Motor neuron (in vitro differentiated cells): ENCODE results near the gene PCDHB12. TPM values are rescaled to one million over a fixed set of nuclear protein-coding genes. Genes with fewer than 3 reads are reported as not detected.
"Not testable (repeated sequence)": the region's sequence is repeated elsewhere in the genome, so short reads cannot be mapped to it uniquely, and the experiment has no call there.

Experiments used
- ATAC-seq, 8 experiments: fragments of 200-7000 bp; cut with Tn5 transposase; replicated peaks in 6 of 8; 2 replicates each; pipeline ENCODE4 v1.8.0; 2021; ENCODE audit warnings: mild to moderate bottlenecking in 8 of 8, moderate library complexity in 8 of 8
- H3K27ac ChIP-seq, 2 donors: fragments of 250-450 bp; sonication (Bioruptor Pico); 2 replicates each; pipeline ENCODE4 v1.9.0; 2021; ENCODE audit warnings: antibody characterized with exemption in 2 of 2, mild to moderate bottlenecking in 2 of 2, moderate library complexity in 1 of 2
- H3K4me1 ChIP-seq, 2 donors: fragments of 250-450 bp; sonication (Bioruptor Pico); replicated peaks in 1 of 2; 2 replicates each; pipeline ENCODE4 v1.6.1; 2021; ENCODE audit warnings: antibody characterized with exemption in 2 of 2, mild to moderate bottlenecking in 2 of 2, moderate library complexity in 1 of 2
- H3K4me3 ChIP-seq, 5 donors: fragments of 250-450 bp; sonication (Bioruptor Pico); 2 replicates each; pipeline ENCODE4 v1.9.0; 2021; ENCODE audit warnings: antibody characterized with exemption in 5 of 5, mild to moderate bottlenecking in 5 of 5, moderate library complexity in 4 of 5
- WGBS, 10 experiments: fragments of 450-650 bp; shearing (Covaris generic); methylation state at CpG; one replicate each; pipeline ENCODE4 v1.0.0; 2022; 5-methylcytosine and 5-hydroxymethylcytosine counted together
- in situ Hi-C, 9 experiments: fragments of 400-800 bp; cut with MboI; loops; one replicate each; pipeline ENCODE4 v1.15.0; 2021; ENCODE audit warnings: low sequenced_read_pairs in 9 of 9, low pct_unique_long_range_greater_than_20kb in 2 of 9; ENCODE audit not compliant: unreplicated experiment in 9 of 9
- total RNA-seq, 8 experiments: library from RNA; unstranded; fragments of 300-600 nt; gene quantifications; 2 replicates each; pipeline versions ENCODE4 v1.2.3 to v1.2.4, GENCODE V29; 2022

PCDHB12 gene
- total RNA-seq, 8 experiments from 2014 or later, result 0.31 to 8.9 (median 2.9) TPM

DNA sequence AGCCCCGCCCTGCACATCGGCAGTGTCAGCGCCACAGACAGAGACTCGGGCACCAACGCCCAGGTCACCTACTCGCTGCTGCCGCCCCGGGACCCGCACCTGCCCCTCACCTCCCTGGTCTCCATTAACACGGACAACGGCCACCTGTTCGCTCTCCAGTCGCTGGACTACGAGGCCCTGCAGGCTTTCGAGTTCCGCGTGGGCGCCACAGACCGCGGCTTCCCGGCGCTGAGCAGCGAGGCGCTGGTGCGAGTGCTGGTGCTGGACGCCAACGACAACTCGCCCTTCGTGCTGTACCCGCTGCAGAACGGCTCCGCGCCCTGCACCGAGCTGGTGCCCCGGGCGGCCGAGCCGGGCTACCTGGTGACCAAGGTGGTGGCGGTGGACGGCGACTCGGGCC, 38.5 kb downstream of the PCDHB12 start:
- WGBS, 10 experiments, result no CpG with 5 or more reads among the region's 42 CpGs

DNA sequence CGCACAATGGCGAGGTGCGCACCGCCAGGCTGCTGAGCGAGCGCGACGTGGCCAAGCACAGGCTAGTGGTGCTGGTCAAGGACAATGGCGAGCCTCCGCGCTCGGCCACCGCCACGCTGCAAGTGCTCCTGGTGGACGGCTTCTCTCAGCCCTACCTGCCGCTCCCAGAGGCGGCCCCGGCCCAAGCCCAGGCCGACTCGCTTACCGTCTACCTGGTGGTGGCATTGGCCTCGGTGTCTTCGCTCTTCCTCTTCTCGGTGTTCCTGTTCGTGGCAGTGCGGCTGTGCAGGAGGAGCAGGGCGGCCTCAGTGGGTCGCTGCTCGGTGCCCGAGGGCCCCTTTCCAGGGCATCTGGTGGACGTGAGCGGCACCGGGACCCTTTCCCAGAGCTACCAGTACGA, 38.9 kb downstream of the PCDHB12 start:
- H3K4me1 ChIP-seq, H3K4me3 ChIP-seq, in situ Hi-C loops, ATAC-seq, H3K27ac ChIP-seq: not testable (repeated sequence)
- 0 to 100% (median 71%) methylated on average over 1 to 13 of the region's 34 CpGs; no CpG with 5 or more reads in 3 of the 10 experiments for WGBS, 10 experiments

More for the DNA sequence above, 38.5 kb downstream of the PCDHB12 start:
- in situ Hi-C loops, ATAC-seq, H3K27ac ChIP-seq, H3K4me1 ChIP-seq, H3K4me3 ChIP-seq: not testable (repeated sequence)

DNA sequence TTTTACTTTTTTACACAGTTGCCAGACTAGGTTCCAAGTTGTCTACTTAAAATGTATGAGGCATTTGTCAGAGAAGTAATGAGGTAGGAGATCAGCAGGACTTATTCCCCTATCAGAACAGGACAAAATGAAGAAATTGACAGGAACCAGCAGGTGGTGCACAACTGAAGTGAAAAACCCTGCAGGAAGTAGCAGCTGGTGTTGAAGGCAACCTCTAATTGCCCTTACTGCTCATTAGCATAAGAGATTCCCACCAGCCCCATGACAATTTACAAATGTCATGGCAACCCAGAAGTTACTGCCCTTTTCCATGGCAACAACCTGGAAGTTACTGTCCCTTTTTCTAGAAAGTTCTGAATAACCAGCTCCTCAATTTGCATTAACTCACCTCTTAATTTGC, 42.1 kb downstream of the PCDHB12 start:
- no peak for ATAC-seq
- in situ Hi-C loops, result loop anchor here in 1 of 9 experiments (25.0 kb wide), 1 partner anchor 88 kb away; the partner anchor contains the start of genes PCDHB6 and PCDHB7
- H3K4me3 ChIP-seq, result no peak overlapping the region
- H3K27ac ChIP-seq, result no peak overlapping the region
- H3K4me1 ChIP-seq, result no peaks in the 10 kb centered on the region

DNA sequence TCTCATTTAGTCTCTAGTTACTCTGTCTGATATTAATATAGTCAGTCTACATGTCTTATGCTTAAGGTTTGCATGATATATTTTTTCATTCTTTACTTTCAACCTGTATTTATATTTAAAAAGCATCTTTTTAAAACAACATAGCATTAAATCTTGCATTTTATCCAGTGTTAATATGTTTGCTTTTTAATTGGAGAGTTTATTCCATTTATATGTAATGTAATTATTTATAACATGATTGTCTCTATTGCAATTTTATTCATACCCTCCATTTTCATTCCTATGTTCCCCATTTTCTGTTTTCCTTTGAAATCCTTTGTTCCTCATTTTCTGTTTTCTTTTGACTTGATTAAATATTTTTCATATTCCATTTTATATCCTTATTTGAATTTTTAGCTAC, 49.9 kb downstream of the PCDHB12 start:
- in situ Hi-C loops, result loop anchor here in 1 of 9 experiments (25.0 kb wide), 1 partner anchor 96 kb away; the partner anchor contains the start of genes PCDHB6 and PCDHB7
- Histone ChIP-seq H3K27ac (no peak overlapping the region), H3K4me3 (no peak overlapping the region), H3K4me1 (no peaks in the 10 kb centered on the region)
- ATAC-seq, result no peak

DNA sequence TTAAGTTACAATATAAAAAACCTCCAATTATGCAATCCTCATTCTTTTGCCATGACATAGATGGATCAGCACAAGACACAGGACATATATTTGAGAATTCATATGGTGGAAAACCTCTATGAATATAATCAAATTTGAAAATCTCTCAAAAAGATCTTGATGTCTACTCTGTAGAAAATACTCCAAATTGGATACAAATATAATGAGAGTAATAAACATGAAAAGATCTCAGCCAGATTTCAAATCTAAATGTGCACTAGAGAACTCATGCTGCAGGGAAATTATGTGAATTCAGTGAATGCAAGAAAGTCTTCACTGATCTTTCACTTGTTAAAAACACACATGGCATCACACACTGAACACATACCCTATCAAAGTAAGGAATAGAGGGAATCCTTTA, 50.4 kb downstream of the PCDHB12 start:
- Histone ChIP-seq H3K4me1 (no peaks in the 10 kb centered on the region), H3K27ac (no peak overlapping the region), H3K4me3 (no peak overlapping the region)
- in situ Hi-C loops, result loop anchor here in 1 of 9 experiments (25.0 kb wide), 1 partner anchor 97 kb away; the partner anchor contains the start of genes PCDHB6 and PCDHB7
- no peak for ATAC-seq

DNA sequence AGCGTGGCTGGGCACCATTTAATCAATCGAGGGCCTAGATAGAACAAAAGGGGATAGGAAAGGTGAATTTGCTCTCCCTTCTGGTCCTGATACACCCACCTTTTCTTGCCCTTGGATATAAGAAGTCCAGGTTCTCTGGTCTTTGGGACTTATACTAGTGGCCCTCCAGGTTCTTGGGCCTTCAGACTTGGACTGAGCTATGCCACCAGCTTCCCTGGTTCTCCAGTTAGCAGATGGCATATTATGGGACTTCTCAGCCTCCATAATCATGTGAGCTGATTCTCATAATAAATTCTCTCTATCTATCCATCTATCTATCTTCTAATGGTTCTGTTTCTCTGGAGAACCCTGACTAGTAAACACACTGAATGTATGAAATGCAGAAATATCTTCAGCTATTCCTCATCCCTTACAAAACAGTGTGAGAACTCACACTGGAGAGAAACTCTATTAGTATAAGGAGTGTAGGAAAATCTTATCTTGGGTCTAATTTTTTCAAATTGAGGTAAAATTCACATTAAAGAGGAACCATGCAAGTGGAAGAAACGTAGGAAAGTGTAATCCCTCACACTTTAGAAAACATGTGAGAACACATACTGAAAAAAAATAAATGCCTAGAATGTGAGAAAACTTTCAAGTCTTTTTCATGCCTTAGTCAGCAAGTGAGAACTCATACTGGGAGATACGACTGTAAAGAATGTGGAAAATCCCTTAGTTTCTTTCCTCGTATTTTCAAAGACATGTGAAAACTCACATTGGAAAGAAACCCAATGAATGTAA, 52.1 kb downstream of the PCDHB12 start:
- Histone ChIP-seq H3K4me1 (no peaks in the 10 kb centered on the region), H3K4me3 (no peak overlapping the region), H3K27ac (no peak overlapping the region)
- 21 to 69% (median 48%) methylated on average over 1 to 5 of the region's 5 CpGs for WGBS, 10 experiments
- in situ Hi-C loops, result loop anchor here in 1 of 9 experiments (25.0 kb wide), 1 partner anchor 98 kb away; the partner anchor contains the start of genes PCDHB6 and PCDHB7
- ATAC-seq, result no peak

DNA sequence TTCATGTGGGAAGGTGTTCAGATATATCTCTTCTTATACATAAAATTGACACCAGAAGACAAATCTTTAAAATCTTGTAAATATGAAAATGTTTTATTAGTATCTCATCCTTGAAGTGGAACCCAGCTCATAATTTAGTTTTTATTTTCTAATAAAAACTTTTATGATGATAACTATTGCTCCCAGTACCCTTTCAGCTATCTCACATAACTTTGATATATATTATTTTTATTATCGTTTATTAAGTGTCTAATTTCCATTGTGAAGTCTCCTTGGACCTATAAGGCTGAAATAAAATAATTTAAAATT, 52.7 kb downstream of the PCDHB12 start:
- no peak for ATAC-seq
- Histone ChIP-seq H3K27ac (no peak overlapping the region), H3K4me1 (no peaks in the 10 kb centered on the region), H3K4me3 (no peak overlapping the region)
- 10 to 100% (median 34%) methylated on average over 1 of the region's 1 CpG; no CpG with 5 or more reads in 2 of the 10 experiments for WGBS, 10 experiments
- in situ Hi-C loops, result loop anchor here in 1 of 9 experiments (25.0 kb wide), 1 partner anchor 99 kb away; the partner anchor contains the start of genes PCDHB6 and PCDHB7

Other genes with a start within 250 kb of the PCDHB12 start
- 10 to 100 TPM in 1 of 8 experiments, 1 to 10 TPM in 5, under 1 TPM in 2; 0.10 to 24.4 (median 4.8) TPM for gene PCDHAC2, start 242.2 kb upstream of the PCDHB12 start, total RNA-seq
- gene PCDHB1, start 157.3 kb upstream of the PCDHB12 start, total RNA-seq, result under 1 TPM in 7 of 8 experiments, not detected in 1; 0.04 to 0.43 (median 0.11) TPM
- gene PCDHB2, start 114.1 kb upstream of the PCDHB12 start, total RNA-seq, result 10 to 100 TPM in 5 of 8 experiments, 1 to 10 TPM in 2, under 1 TPM in 1; 0.36 to 45.7 (median 10.3) TPM
- 1 to 10 TPM in 7 of 8 experiments, not detected in 1; 1.6 to 7.6 (median 2.8) TPM for gene PCDHB3, start 108.2 kb upstream of the PCDHB12 start, total RNA-seq
- gene PCDHB4, start 86.9 kb upstream of the PCDHB12 start, total RNA-seq, result 1 to 10 TPM in 4 of 8 experiments, under 1 TPM in 4; 0.20 to 2.0 (median 1.2) TPM
- 10 to 100 TPM in 3 of 8 experiments, 1 to 10 TPM in 1, under 1 TPM in 3, not detected in 1; 0.27 to 51.6 (median 8.5) TPM for gene PCDHB5, start 73.5 kb upstream of the PCDHB12 start, total RNA-seq
- gene PCDHB6, start 58.7 kb upstream of the PCDHB12 start, total RNA-seq, result 1 to 10 TPM in 4 of 8 experiments, under 1 TPM in 3, not detected in 1; 0.28 to 2.8 (median 2.3) TPM
- 1 to 10 TPM in 3 of 8 experiments, under 1 TPM in 5; 0.20 to 2.0 (median 0.50) TPM for gene PCDHB7, start 36.1 kb upstream of the PCDHB12 start, total RNA-seq
- gene PCDHB8, start 30.9 kb upstream of the PCDHB12 start, total RNA-seq, result 1 to 10 TPM in 4 of 8 experiments, under 1 TPM in 4; 0.11 to 4.4 (median 1.8) TPM
- 1 to 10 TPM in 5 of 8 experiments, under 1 TPM in 3; 0.25 to 3.4 (median 1.8) TPM for gene PCDHB16, start 26.3 kb upstream of the PCDHB12 start, total RNA-seq
- gene PCDHB9, start 21.6 kb upstream of the PCDHB12 start, total RNA-seq, result 10 to 100 TPM in 1 of 8 experiments, 1 to 10 TPM in 6, under 1 TPM in 1; 0.72 to 10.1 (median 2.3) TPM
- 10 to 100 TPM in 1 of 8 experiments, 1 to 10 TPM in 4, under 1 TPM in 3; 0.20 to 25.4 (median 5.5) TPM for gene PCDHB10, start 16.4 kb upstream of the PCDHB12 start, total RNA-seq
- gene PCDHB11, start 9.1 kb upstream of the PCDHB12 start, total RNA-seq, result 1 to 10 TPM in 6 of 8 experiments, under 1 TPM in 2; 0.46 to 6.1 (median 3.4) TPM
- 1 to 10 TPM in 7 of 8 experiments, under 1 TPM in 1; 0.25 to 6.7 (median 2.9) TPM for gene PCDHB13, start 5.2 kb downstream of the PCDHB12 start, total RNA-seq
- 10 to 100 TPM in 1 of 8 experiments, 1 to 10 TPM in 7; 1.2 to 16.7 (median 6.5) TPM for gene PCDHB14, start 14.6 kb downstream of the PCDHB12 start, total RNA-seq
- 1 to 10 TPM in 6 of 8 experiments, under 1 TPM in 2; 0.25 to 8.6 (median 3.5) TPM for gene PCDHB15, start 36.7 kb downstream of the PCDHB12 start, total RNA-seq
- 1 to 10 TPM in 1 of 8 experiments, under 1 TPM in 5, not detected in 2; 0.14 to 1.4 (median 0.54) TPM for gene SLC25A2, start 95.3 kb downstream of the PCDHB12 start, total RNA-seq
- gene TAF7, start 112.1 kb downstream of the PCDHB12 start, total RNA-seq, result 100 to 1,000 TPM in 2 of 8 experiments, 10 to 100 TPM in 6; 58.8 to 118 (median 71.3) TPM
- gene PCDHGA1, start 121.8 kb downstream of the PCDHB12 start, total RNA-seq, result 1 to 10 TPM in 2 of 8 experiments, under 1 TPM in 6; 0.23 to 1.3 (median 0.79) TPM
- 1 to 10 TPM in 2 of 8 experiments, under 1 TPM in 6; 0.16 to 1.5 (median 0.34) TPM for gene PCDHGA2, start 130.0 kb downstream of the PCDHB12 start, total RNA-seq
- gene PCDHGA3, start 135.1 kb downstream of the PCDHB12 start, total RNA-seq, result 10 to 100 TPM in 1 of 8 experiments, 1 to 10 TPM in 1, under 1 TPM in 6; 0.05 to 32.1 (median 0.65) TPM
- gene PCDHGB1, start 141.4 kb downstream of the PCDHB12 start, total RNA-seq, result 1 to 10 TPM in 3 of 8 experiments, under 1 TPM in 5; 0.33 to 4.4 (median 0.83) TPM
- 1 to 10 TPM in 5 of 8 experiments, under 1 TPM in 3; 0.22 to 3.2 (median 1.4) TPM for gene PCDHGA4, start 146.3 kb downstream of the PCDHB12 start, total RNA-seq
- gene PCDHGB2, start 151.3 kb downstream of the PCDHB12 start, total RNA-seq, result 10 to 100 TPM in 1 of 8 experiments, 1 to 10 TPM in 2, under 1 TPM in 5; 0.41 to 10.7 (median 0.83) TPM
- 1 to 10 TPM in 2 of 8 experiments, under 1 TPM in 6; 0.16 to 5.2 (median 0.50) TPM for gene PCDHGA5, start 155.4 kb downstream of the PCDHB12 start, total RNA-seq
- gene PCDHGB3, start 161.5 kb downstream of the PCDHB12 start, total RNA-seq, result 1 to 10 TPM in 3 of 8 experiments, under 1 TPM in 5; 0.22 to 6.5 (median 0.59) TPM
- gene PCDHGA6, start 165.2 kb downstream of the PCDHB12 start, total RNA-seq, result 1 to 10 TPM in 4 of 8 experiments, under 1 TPM in 4; 0.11 to 6.9 (median 0.88) TPM
- gene PCDHGA7, start 174.0 kb downstream of the PCDHB12 start, total RNA-seq, result 1 to 10 TPM in 2 of 8 experiments, under 1 TPM in 6; 0.16 to 5.8 (median 0.52) TPM
- 10 to 100 TPM in 1 of 8 experiments, 1 to 10 TPM in 5, under 1 TPM in 2; 0.22 to 92.9 (median 1.4) TPM for gene PCDHGB4, start 179.0 kb downstream of the PCDHB12 start, total RNA-seq
- 1 to 10 TPM in 2 of 8 experiments, under 1 TPM in 6; 0.11 to 5.7 (median 0.57) TPM for gene PCDHGA8, start 183.9 kb downstream of the PCDHB12 start, total RNA-seq
- gene PCDHGB5, start 189.2 kb downstream of the PCDHB12 start, total RNA-seq, result 10 to 100 TPM in 1 of 8 experiments, 1 to 10 TPM in 3, under 1 TPM in 4; 0.05 to 11.4 (median 0.83) TPM
- gene PCDHGA9, start 194.1 kb downstream of the PCDHB12 start, total RNA-seq, result 1 to 10 TPM in 4 of 8 experiments, under 1 TPM in 4; 0.22 to 5.5 (median 1.3) TPM
- 10 to 100 TPM in 5 of 8 experiments, 1 to 10 TPM in 3; 1.1 to 46.7 (median 31.5) TPM for gene PCDHGB6, start 199.3 kb downstream of the PCDHB12 start, total RNA-seq
- gene PCDHGA10, start 204.3 kb downstream of the PCDHB12 start, total RNA-seq, result 1 to 10 TPM; 2.1 to 7.6 (median 4.4) TPM
- 10 to 100 TPM in 2 of 8 experiments, 1 to 10 TPM in 6; 4.7 to 31.4 (median 9.2) TPM for gene PCDHGB7, start 209.0 kb downstream of the PCDHB12 start, total RNA-seq
- gene PCDHGA11, start 212.3 kb downstream of the PCDHB12 start, total RNA-seq, result 1 to 10 TPM; 1.3 to 8.8 (median 3.8) TPM
- gene PCDHGA12, start 221.8 kb downstream of the PCDHB12 start, total RNA-seq, result 10 to 100 TPM in 1 of 8 experiments, 1 to 10 TPM in 7; 1.0 to 16.1 (median 1.5) TPM